ENCODE data around the gene LLGL1.

Gene LLGL1

DNA sequence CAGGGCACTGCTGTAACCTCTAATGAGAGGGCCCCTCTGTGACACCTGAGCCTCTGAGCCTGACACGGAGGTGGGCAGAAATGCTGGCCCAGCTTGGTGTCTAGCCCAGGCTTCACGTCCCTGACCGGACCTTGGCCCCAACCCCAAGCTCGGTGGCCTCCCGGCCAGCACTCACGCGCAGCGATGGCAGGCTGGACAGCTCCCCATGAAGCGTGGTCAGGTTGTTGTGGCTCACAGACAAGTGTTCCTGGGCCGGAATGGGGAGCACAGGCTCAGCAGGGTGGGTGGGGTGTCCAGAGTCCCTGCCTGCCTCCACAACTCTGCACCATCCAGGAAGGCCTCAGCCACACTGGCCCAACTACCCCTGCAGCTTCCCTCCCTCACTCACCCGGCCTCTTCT is 30.9 kb downstream of the LLGL1 start:
- peaks cover 23% of the 10 kb centered on the region for H3K4me1 ChIP-seq (ENCODE audit: insufficient read depth, low read length)
- no peak overlapping the region for H3K27ac ChIP-seq (ENCODE audit: low read depth, low read length)
- H3K9ac ChIP-seq (ENCODE audit: low read length), result no peak overlapping the region
- H3K27me3 ChIP-seq (ENCODE audit: control insufficient read depth in 1 of 2, insufficient read depth in 2 of 2, low read length in 2 of 2), result no peaks in the 10 kb centered on the region
- no peak overlapping the region for H3K4me3 ChIP-seq (ENCODE audit: low read depth in 1 of 2, low read length in 2 of 2)
- peaks cover 54% of the 10 kb centered on the region for H3K36me3 ChIP-seq (ENCODE audit: insufficient read depth, low read length)
- no peaks in the 10 kb centered on the region for H3K9me3 ChIP-seq (ENCODE audit: low read length)

DNA sequence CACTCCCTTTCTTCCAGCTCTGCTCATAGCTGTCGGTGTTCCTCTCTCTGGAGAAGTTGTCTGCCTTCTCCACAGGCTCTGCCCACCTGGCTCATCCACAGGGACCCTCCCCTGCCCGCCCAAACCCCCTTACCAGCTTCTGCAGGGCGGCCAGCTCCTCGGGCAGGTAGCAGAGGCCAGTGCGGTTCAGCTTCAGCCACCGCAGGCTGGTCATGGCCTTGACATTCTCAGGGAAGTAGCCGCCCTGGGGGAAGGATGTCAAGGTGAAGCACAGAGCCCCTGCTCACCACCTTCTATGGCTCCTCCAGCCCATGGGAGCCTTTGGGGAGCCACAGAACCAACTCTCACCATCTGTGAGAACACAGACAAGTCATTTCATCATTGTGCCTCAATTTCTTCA is 31.3 kb downstream of the LLGL1 start:
- Histone ChIP-seq H3K36me3 (ENCODE audit: insufficient read depth, low read length) (peaks cover 50% of the 10 kb centered on the region), H3K9me3 (ENCODE audit: low read length) (no peaks in the 10 kb centered on the region), H3K4me3 (ENCODE audit: low read depth in 1 of 2, low read length in 2 of 2) (peak overlapping the region in 1 of 2 donors; percentile 96), H3K27ac (ENCODE audit: low read depth, low read length) (no peak overlapping the region), H3K9ac (ENCODE audit: low read length) (peak overlapping the region; percentile 82), H3K4me1 (ENCODE audit: insufficient read depth, low read length) (peaks cover 28% of the 10 kb centered on the region), H3K27me3 (ENCODE audit: control insufficient read depth in 1 of 2, insufficient read depth in 2 of 2, low read length in 2 of 2) (no peaks in the 10 kb centered on the region)

DNA sequence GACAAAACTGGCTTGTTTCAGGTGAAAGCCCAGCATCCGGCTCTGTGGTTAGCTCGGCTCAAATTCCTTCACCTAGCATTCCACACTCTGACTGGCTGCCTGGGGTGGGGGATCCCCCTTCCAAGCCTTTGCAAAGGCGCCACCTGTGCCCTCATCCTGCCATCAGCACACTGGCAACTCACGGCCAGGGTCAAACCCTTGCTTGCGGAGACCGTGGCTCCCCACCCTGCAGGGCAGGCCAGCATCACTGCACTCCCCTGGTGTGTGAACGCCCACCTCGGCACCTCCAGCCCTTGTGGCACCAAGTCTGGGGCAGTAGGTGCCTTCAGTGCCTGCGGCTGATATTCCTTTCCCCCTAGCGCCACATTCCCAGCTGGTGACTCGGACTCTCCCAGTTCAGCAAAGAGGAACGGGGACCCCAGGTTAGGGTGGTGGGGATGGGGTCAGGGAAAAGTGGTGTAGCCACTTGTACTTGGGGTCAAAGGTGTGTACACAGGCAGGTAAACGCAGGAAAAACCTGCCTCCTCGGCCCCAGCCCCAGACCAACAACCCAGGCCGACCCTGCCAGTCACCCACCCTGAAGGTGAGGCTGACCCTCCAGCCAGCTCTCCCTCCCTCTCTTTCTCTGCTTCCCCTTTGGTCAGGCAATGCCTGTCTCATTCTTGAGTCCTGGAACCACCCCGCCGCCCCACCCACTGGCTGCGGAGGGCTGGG is 32.0 kb downstream of the LLGL1 start:
- Histone ChIP-seq H3K4me3 (ENCODE audit: low read depth in 1 of 2, low read length in 2 of 2) (peak overlapping the region; percentile 72 to 96), H3K36me3 (ENCODE audit: insufficient read depth, low read length) (peaks cover 43% of the 10 kb centered on the region), H3K9ac (ENCODE audit: low read length) (peak overlapping the region; percentile 82), H3K9me3 (ENCODE audit: low read length) (no peaks in the 10 kb centered on the region), H3K27ac (ENCODE audit: low read depth, low read length) (peak overlapping the region; percentile 87), H3K27me3 (ENCODE audit: control insufficient read depth in 1 of 2, insufficient read depth in 2 of 2, low read length in 2 of 2) (no peaks in the 10 kb centered on the region), H3K4me1 (ENCODE audit: insufficient read depth, low read length) (peaks cover 34% of the 10 kb centered on the region)

DNA sequence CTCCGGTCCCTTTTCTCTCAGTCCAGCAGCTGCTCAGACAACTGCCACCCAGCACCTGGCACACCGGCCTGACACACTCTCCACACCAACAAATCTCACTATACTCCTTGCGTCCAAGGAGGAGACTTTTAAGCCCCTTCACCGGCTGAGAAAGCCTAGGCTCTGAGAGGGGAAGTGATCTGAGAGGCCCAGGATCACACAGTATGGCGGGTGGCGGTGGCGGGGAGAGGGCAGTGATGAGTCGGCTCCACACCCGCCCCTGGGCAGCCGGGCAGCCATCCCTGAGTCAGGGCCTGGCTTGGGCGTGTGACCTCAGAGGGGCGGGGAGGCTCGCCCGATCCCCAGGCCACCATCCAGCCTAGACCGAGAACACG is 32.5 kb downstream of the LLGL1 start:
- H3K27ac ChIP-seq (ENCODE audit: low read depth, low read length), result peak overlapping the region; percentile 87
- H3K9ac ChIP-seq (ENCODE audit: low read length), result peak overlapping the region; percentile 82
- H3K27me3 ChIP-seq (ENCODE audit: control insufficient read depth in 1 of 2, insufficient read depth in 2 of 2, low read length in 2 of 2), result no peaks in the 10 kb centered on the region
- H3K4me1 ChIP-seq (ENCODE audit: insufficient read depth, low read length), result peaks cover 36% of the 10 kb centered on the region
- H3K4me3 ChIP-seq (ENCODE audit: low read depth in 1 of 2, low read length in 2 of 2), result peak overlapping the region; percentile 72 to 96
- H3K36me3 ChIP-seq (ENCODE audit: insufficient read depth, low read length), result peaks cover 40% of the 10 kb centered on the region
- no peaks in the 10 kb centered on the region for H3K9me3 ChIP-seq (ENCODE audit: low read length)

DNA sequence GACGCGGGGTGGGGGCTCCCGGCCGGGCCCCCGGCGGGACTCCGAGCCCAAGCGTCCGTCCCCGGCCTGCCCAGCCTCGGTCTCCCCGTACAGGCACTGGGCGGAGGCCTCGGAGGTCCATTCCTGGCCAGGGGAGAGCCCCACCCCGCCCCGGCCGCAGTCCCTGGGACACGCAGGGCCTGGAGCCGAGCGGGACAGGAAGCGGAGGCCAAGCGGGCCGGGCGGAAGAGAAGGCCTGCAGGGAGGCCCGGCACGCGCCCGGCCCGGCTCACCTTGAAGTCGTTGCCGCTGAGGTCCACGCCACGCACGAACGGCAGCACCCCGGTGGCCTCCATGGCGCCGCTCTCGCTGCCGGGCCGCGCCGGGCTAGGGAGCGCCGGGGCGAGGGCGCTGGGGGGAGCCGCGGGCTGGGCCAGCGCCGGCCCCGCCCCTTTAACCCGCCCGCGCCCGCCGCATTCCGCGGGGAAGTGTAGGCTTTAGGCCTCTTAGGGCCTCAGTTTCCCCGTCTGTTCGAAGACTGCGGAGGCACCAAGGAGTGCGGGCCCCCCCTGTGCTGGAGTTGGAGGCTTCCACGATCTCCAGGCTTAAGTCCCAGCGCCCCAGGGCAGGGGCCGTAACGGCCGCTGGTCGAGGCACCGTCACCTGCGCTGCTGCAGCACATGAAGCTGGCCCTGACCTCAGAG is 33.1 kb downstream of the LLGL1 start, which contains the start of gene FLII:
Gene FLII (minus strand): TSS at position 383 of the 683 bp plus-strand sequence. CDS start 48 bp downstream, at position 335.
- H3K4me3 ChIP-seq (ENCODE audit: low read depth in 1 of 2, low read length in 2 of 2), result peak within 1 kb of the TSS; percentile 72 to 96
- no peaks in the 10 kb centered on the region for H3K9me3 ChIP-seq (ENCODE audit: low read length)
- peaks cover 36% of the 10 kb centered on the region for H3K4me1 ChIP-seq (ENCODE audit: insufficient read depth, low read length)
- H3K9ac ChIP-seq (ENCODE audit: low read length), result peak within 1 kb of the TSS; percentile 82
- H3K27me3 ChIP-seq (ENCODE audit: control insufficient read depth in 1 of 2, insufficient read depth in 2 of 2, low read length in 2 of 2), result no peaks in the 10 kb centered on the region
- peak within 1 kb of the TSS; percentile 87 for H3K27ac ChIP-seq (ENCODE audit: low read depth, low read length)
- H3K36me3 ChIP-seq (ENCODE audit: insufficient read depth, low read length), result peaks cover 40% of the 10 kb centered on the region

DNA sequence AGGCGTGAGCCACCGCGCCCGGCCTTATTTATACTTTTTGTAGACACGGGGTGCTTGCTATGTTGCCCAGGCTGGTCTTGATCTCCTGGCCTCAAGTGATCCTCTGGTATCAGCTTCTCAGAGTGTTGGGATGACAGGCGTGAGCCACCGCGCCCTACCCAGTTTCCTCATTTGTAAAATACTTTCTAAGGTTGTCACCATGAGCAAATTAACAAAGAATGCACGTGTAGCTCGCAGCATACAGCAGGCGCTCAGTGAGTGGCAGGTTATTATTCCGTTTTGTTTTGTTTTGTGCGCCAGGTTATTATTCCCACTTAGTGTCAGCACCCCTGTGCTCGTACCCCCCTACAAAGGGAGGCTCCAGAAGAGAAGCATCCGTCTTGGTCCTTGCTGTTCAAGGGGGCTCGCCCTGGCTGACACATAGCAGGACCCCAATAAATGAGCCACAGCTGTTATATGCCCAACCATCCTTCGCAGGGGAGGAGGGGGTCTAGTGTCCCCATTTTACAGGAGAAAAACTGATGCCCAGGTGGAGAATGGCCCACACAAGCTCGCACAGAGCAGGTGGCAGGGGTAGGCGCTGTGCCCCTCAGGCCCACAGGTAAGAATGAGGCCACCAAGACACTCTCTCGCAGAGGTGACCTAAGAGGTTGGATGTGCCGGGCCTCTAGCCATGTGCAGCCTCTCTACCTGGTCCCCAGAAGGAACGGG is 34.3 kb downstream of the LLGL1 start:
- H3K36me3 ChIP-seq (ENCODE audit: insufficient read depth, low read length), result peaks cover 37% of the 10 kb centered on the region
- H3K4me3 ChIP-seq (ENCODE audit: low read depth in 1 of 2, low read length in 2 of 2), result peak overlapping the region in 1 of 2 donors; percentile 91
- peaks cover 36% of the 10 kb centered on the region for H3K4me1 ChIP-seq (ENCODE audit: insufficient read depth, low read length)
- peak overlapping the region; percentile 21 for H3K9ac ChIP-seq (ENCODE audit: low read length)
- H3K27ac ChIP-seq (ENCODE audit: low read depth, low read length), result peak overlapping the region; percentile 84
- no peaks in the 10 kb centered on the region for H3K27me3 ChIP-seq (ENCODE audit: control insufficient read depth in 1 of 2, insufficient read depth in 2 of 2, low read length in 2 of 2)
- H3K9me3 ChIP-seq (ENCODE audit: low read length), result no peaks in the 10 kb centered on the region

DNA sequence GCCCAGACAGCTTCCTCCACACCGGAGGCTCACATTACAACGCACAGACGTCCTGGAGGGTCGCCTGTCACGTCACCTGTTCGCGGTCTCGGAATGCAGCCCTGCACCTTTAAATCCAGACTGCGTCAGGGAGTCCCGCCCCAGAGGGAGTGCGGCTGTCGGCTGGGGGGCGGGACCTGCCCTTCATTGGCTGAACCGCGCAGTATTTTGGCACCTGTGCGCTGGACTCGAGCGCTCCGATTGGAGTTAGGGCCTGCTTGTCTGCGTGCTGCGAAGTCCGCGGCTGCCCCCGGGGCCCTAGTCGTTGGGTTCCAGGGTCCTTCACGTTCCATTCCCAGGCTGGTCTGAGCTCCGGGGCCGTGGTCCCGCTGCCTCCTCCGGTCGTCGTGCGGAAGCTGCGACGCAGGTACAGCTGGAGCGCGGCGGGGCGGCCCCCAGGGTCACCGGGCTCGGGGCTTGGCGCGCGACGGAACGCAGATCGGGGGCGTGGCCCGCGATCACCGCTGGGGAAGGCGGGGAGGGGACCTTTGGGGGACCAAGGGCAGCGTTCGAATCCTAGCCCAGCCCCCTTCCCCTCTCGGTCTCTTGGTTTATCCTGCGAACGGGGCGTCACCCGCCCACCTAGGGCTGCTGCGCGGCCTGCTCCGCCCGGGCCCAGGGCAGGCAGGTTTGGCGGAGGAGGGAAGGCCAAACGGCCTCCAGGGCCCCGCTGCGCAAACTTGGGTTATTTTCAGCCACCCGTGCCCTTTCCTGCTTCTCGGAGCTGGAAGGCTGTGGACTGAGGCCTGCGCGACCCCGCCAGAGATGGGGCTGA is 35.1 kb downstream of the LLGL1 start, which contains the start of gene MIEF2:
Gene MIEF2 (plus strand): TSS at position 331 of the 814 bp plus-strand sequence. CDS start 2,059 bp downstream, outside the sequence.
- H3K4me3 ChIP-seq (ENCODE audit: low read depth in 1 of 2, low read length in 2 of 2), result peak within 1 kb of the TSS; percentile 77 to 91
- H3K9ac ChIP-seq (ENCODE audit: low read length), result peak within 1 kb of the TSS; percentile 95
- peaks cover 37% of the 10 kb centered on the region for H3K36me3 ChIP-seq (ENCODE audit: insufficient read depth, low read length)
- H3K4me1 ChIP-seq (ENCODE audit: insufficient read depth, low read length), result peaks cover 36% of the 10 kb centered on the region
- peak within 1 kb of the TSS; percentile 84 for H3K27ac ChIP-seq (ENCODE audit: low read depth, low read length)
- no peaks in the 10 kb centered on the region for H3K9me3 ChIP-seq (ENCODE audit: low read length)
- H3K27me3 ChIP-seq (ENCODE audit: control insufficient read depth in 1 of 2, insufficient read depth in 2 of 2, low read length in 2 of 2), result no peaks in the 10 kb centered on the region

DNA sequence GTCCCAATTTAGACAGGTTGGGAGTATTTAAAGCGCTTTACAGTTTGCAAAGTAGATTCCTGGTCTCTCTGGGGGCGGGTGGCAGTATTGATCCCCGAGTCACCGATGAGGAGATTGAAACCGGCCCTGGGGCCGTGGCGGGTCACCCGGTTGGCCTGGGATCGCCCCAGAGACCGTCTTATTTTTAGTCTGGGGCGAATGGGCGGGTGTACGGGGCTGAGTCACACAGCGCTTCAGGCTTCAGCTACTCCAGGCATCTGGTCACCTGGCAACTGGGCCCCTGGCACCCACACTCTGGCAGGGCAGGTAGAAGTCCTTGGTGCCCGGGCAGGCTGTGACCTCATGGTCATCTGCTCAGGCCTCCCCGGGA is 35.7 kb downstream of the LLGL1 start:
- peak overlapping the region; percentile 95 for H3K9ac ChIP-seq (ENCODE audit: low read length)
- peak overlapping the region; percentile 84 for H3K27ac ChIP-seq (ENCODE audit: low read depth, low read length)
- no peaks in the 10 kb centered on the region for H3K27me3 ChIP-seq (ENCODE audit: control insufficient read depth in 1 of 2, insufficient read depth in 2 of 2, low read length in 2 of 2)
- peaks cover 35% of the 10 kb centered on the region for H3K36me3 ChIP-seq (ENCODE audit: insufficient read depth, low read length)
- peak overlapping the region; percentile 77 to 91 for H3K4me3 ChIP-seq (ENCODE audit: low read depth in 1 of 2, low read length in 2 of 2)
- H3K4me1 ChIP-seq (ENCODE audit: insufficient read depth, low read length), result peaks cover 36% of the 10 kb centered on the region
- no peaks in the 10 kb centered on the region for H3K9me3 ChIP-seq (ENCODE audit: low read length)

DNA sequence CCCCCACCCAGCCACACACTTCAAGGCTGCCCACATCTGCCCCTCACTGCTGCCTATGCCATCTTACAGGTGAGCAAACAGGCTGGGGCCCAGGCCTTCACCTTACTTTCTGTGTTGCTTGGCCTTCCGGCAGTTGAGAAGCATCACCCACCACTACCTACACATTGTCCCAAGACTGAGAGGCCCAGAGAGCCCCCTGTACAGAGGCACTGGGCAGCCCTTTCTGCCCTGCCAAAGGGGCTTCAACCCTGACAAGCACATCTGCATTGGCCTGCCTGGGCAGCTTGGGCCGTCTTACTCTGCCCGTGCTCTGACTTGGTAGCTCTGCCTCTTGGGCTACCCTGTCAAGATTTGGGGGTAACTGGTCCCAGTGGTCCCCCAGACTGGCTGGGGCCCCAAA is 36.2 kb downstream of the LLGL1 start:
- H3K4me3 ChIP-seq (ENCODE audit: low read depth in 1 of 2, low read length in 2 of 2), result peak overlapping the region; percentile 77 to 91

DNA sequence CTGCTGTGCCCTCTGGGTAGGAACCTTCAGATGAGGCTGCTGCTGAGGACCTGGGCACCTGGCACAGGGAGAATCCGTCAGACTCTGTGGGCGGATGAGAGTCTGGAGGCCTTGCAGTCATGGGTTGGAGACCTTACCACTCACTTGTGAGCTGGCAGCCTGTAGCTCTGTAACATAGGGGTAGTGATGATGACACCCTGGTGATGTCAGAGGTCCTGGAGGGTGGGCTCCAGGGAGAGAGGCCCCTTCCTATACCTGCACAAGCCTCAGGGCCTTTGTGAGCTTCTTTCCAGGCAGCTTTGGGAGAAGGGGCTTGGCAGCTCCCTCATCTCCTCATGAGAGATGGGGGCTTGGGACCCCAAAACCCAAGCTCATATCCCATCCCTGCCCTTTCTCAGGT is 36.7 kb downstream of the LLGL1 start:
- no peak overlapping the region for H3K27ac ChIP-seq (ENCODE audit: low read depth, low read length)
- peaks cover 28% of the 10 kb centered on the region for H3K36me3 ChIP-seq (ENCODE audit: insufficient read depth, low read length)
- H3K4me1 ChIP-seq (ENCODE audit: insufficient read depth, low read length), result peaks cover 28% of the 10 kb centered on the region
- peak overlapping the region in 1 of 2 donors; percentile 91 for H3K4me3 ChIP-seq (ENCODE audit: low read depth in 1 of 2, low read length in 2 of 2)
- no peaks in the 10 kb centered on the region for H3K27me3 ChIP-seq (ENCODE audit: control insufficient read depth in 1 of 2, insufficient read depth in 2 of 2, low read length in 2 of 2)
- H3K9ac ChIP-seq (ENCODE audit: low read length), result peak overlapping the region; percentile 95
- H3K9me3 ChIP-seq (ENCODE audit: low read length), result no peaks in the 10 kb centered on the region

More for the DNA sequence above, 36.2 kb downstream of the LLGL1 start:
- H3K27me3 ChIP-seq (ENCODE audit: control insufficient read depth in 1 of 2, insufficient read depth in 2 of 2, low read length in 2 of 2), result no peaks in the 10 kb centered on the region
- peaks cover 29% of the 10 kb centered on the region for H3K36me3 ChIP-seq (ENCODE audit: insufficient read depth, low read length)
- peak overlapping the region; percentile 95 for H3K9ac ChIP-seq (ENCODE audit: low read length)
- H3K27ac ChIP-seq (ENCODE audit: low read depth, low read length), result peak overlapping the region; percentile 84
- no peaks in the 10 kb centered on the region for H3K9me3 ChIP-seq (ENCODE audit: low read length)
- peaks cover 32% of the 10 kb centered on the region for H3K4me1 ChIP-seq (ENCODE audit: insufficient read depth, low read length)
